ENCODE data around the gene AMDHD2.

Gene AMDHD2

DNA sequence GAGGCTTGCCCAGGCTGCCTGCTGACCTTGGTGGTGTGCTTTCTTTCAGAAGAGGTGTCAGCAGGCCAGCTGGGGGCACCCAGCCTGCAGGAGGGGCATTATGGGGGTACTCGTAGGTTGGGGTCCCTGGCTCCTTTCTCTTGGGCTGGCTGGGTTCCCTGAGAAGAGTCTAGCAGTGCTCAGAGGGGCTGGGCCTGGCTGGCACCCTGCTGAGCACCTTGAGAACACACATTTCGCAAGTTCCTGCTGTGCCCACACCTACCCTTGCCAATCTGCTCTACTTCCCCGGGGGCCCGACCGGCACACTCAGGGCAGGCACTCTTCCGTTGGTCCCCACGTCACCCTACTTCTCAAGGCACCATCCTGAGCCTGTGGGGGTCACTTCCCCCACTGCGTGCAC lies 6.0 kb downstream of the AMDHD2 start:
- TF ChIP-seq FOXP2 (optimal IDR thresholded peaks at IDR 0.05; ENCODE audit: control extremely low read depth, extremely low read length, insufficient read depth): no peak
- TF ChIP-seq POLR2AphosphoS5 (IDR thresholded peaks at IDR 0.05; ENCODE audit: borderline replicate concordance, low read depth, low read length): no peak
- no peak for TF ChIP-seq EZH2 (IDR thresholded peaks at IDR 0.05)
- H3K27ac ChIP-seq: no peak overlapping the region
- DNase-seq (ENCODE audit: low read depth, low spot score): no peak
- no peak overlapping the region for H3K9ac ChIP-seq (ENCODE audit: insufficient read length)
- H3K36me3 ChIP-seq (ENCODE audit: insufficient read depth, low read length): peaks cover 4% of the 10 kb centered on the region; the same call in 1 of the 2 replicates
- no peak overlapping the region for H3K4me3 ChIP-seq
- H3K9me3 ChIP-seq (ENCODE audit: low read depth, low read length): no peaks in the 10 kb centered on the region

DNA sequence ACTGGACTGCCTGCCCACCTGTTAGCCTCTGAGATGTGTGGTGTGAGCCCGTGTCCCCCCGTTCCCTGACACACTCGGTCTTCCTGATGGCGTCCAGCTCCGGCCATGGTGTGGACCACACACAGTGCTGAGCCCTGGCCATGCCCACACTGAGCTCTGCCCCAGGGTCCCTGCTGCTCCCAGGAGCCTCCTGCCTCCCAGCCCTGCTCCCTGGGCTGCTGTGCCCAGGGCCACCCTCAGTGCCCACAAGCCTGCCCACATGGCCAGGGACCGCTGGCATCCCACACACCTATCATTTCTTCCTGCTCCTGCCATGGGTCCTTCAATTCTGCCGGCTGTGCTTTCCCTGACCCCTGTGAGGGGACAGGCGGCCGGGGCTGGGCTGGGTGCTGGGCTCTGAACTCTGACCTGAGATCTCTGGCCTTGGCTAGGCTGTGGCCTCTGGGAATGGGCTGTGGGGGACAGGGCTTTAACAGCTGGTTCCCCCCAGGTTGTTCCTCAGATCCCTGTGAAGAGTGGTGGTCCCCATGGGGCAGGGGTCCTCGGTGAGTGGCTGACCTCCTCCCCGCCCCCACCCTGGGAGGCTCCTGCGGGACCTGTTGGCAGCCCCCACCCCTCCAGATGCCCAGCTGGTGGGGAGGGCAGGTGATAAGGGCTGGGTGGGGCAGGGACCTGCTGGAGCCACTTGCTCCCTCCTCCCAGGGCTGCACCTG lies 7.1 kb downstream of the AMDHD2 start:
- Histone ChIP-seq H3K9ac (ENCODE audit: insufficient read length) (no peak overlapping the region), H3K9me3 (ENCODE audit: low read depth, low read length) (no peaks in the 10 kb centered on the region), H3K27ac (no peak overlapping the region), H3K36me3 (ENCODE audit: insufficient read depth, low read length) (peaks cover 4% of the 10 kb centered on the region; the same call in 1 of the 2 replicates), H3K4me3 (no peak overlapping the region)
- TF ChIP-seq EZH2 (IDR thresholded peaks at IDR 0.05): no peak
- TF ChIP-seq FOXP2 (optimal IDR thresholded peaks at IDR 0.05; ENCODE audit: control extremely low read depth, extremely low read length, insufficient read depth): no peak
- no peak for TF ChIP-seq POLR2AphosphoS5 (IDR thresholded peaks at IDR 0.05; ENCODE audit: borderline replicate concordance, low read depth, low read length)
- no peak for DNase-seq (ENCODE audit: low read depth, low spot score)

- H3K36me3 ChIP-seq (ENCODE audit: insufficient read depth, low read length): peaks cover 4% of the 10 kb centered on the region; the same call in 1 of the 2 replicates
- no peak overlapping the region for H3K4me3 ChIP-seq
- no peaks in the 10 kb centered on the region for H3K9me3 ChIP-seq (ENCODE audit: low read depth, low read length)
- H3K27ac ChIP-seq: no peak overlapping the region
- no peak overlapping the region for H3K9ac ChIP-seq (ENCODE audit: insufficient read length)
- no peak for DNase-seq (ENCODE audit: low read depth, low spot score)
- TF ChIP-seq POLR2AphosphoS5 (IDR thresholded peaks at IDR 0.05; ENCODE audit: borderline replicate concordance, low read depth, low read length) (no peak), EZH2 (IDR thresholded peaks at IDR 0.05) (no peak), FOXP2 (optimal IDR thresholded peaks at IDR 0.05; ENCODE audit: control extremely low read depth, extremely low read length, insufficient read depth) (no peak)
These were observed 7.6 kb downstream of the AMDHD2 start for GRCh38 chr16:2527784-2528100.

DNA sequence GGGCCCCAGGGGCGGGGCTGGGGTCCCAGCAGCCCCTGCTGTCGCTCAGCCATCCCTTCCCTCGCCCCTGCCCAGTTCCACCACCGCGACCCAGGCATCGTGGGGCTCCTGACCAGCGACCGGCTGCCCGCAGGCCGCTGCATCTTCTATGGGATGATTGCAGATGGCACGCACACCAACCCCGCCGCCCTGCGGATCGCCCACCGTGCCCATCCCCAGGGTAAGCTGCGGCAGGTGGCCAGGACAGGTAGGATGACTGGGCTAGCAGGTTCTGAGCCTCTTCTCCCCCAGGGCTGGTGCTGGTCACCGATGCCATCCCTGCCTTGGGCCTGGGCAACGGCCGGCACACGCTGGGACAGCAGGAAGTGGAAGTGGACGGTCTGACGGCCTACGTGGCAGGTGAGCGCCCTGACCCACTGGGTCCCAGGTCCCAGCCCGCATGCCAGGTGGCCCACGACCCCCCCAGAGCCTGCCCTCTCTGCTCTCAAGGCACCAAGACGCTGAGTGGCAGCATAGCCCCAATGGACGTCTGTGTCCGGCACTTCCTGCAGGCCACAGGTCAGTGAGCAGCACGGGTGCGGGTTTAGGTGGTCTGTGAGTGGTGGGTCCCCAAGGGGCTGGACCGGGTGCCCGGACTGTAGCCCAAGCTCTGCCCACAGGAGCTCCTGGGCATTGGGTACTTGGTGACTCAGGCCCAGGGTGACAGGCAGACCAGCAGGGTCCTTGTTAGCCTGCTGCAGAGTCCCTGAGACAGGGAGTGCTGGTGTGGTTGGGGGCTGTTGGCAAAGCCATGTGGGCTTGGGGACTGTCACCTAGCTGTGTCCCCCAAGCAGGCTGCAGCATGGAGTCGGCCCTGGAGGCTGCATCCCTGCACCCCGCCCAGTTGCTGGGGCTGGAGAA lies 8.2 kb downstream of the AMDHD2 start:
- Histone ChIP-seq H3K27ac (no peak overlapping the region), H3K9ac (ENCODE audit: insufficient read length) (no peak overlapping the region), H3K36me3 (ENCODE audit: insufficient read depth, low read length) (peaks cover 4% of the 10 kb centered on the region; the same call in 1 of the 2 replicates), H3K9me3 (ENCODE audit: low read depth, low read length) (no peaks in the 10 kb centered on the region), H3K4me3 (no peak overlapping the region)
- DNase-seq (ENCODE audit: low read depth, low spot score): no peak
- TF ChIP-seq EZH2 (IDR thresholded peaks at IDR 0.05) (no peak), FOXP2 (optimal IDR thresholded peaks at IDR 0.05; ENCODE audit: control extremely low read depth, extremely low read length, insufficient read depth) (no peak), POLR2AphosphoS5 (IDR thresholded peaks at IDR 0.05; ENCODE audit: borderline replicate concordance, low read depth, low read length) (no peak)

- no peak overlapping the region for H3K27ac ChIP-seq
These were observed 9.1 kb downstream of the AMDHD2 start for GRCh38 chr16:2529061-2529931.

GRCh38 chr16:2529961-2530628 lies 9.9 kb downstream of the AMDHD2 start:
- no peaks in the 10 kb centered on the region for H3K9me3 ChIP-seq (ENCODE audit: low read depth, low read length)
- no peaks in the 10 kb centered on the region; the same call in 1 of the 2 replicates for H3K36me3 ChIP-seq (ENCODE audit: insufficient read depth, low read length)
- H3K27ac ChIP-seq: no peak overlapping the region
- DNase-seq (ENCODE audit: low read depth, low spot score): no peak
- TF ChIP-seq FOXP2 (optimal IDR thresholded peaks at IDR 0.05; ENCODE audit: control extremely low read depth, extremely low read length, insufficient read depth): no peak
- no peak for TF ChIP-seq POLR2AphosphoS5 (IDR thresholded peaks at IDR 0.05; ENCODE audit: borderline replicate concordance, low read depth, low read length)
- no peak for TF ChIP-seq EZH2 (IDR thresholded peaks at IDR 0.05)
- H3K9ac ChIP-seq (ENCODE audit: insufficient read length): no peak overlapping the region
- H3K4me3 ChIP-seq: no peak overlapping the region

More at GRCh38 chr16:2529061-2529931, 9.1 kb downstream of the AMDHD2 start:
- H3K4me3 ChIP-seq: no peak overlapping the region
- no peak overlapping the region for H3K9ac ChIP-seq (ENCODE audit: insufficient read length)
- H3K9me3 ChIP-seq (ENCODE audit: low read depth, low read length): no peaks in the 10 kb centered on the region
- DNase-seq (ENCODE audit: low read depth, low spot score): no peak
- TF ChIP-seq POLR2AphosphoS5 (IDR thresholded peaks at IDR 0.05; ENCODE audit: borderline replicate concordance, low read depth, low read length) (no peak), FOXP2 (optimal IDR thresholded peaks at IDR 0.05; ENCODE audit: control extremely low read depth, extremely low read length, insufficient read depth) (no peak), EZH2 (IDR thresholded peaks at IDR 0.05) (no peak)
- peaks cover 4% of the 10 kb centered on the region; the same call in 1 of the 2 replicates for H3K36me3 ChIP-seq (ENCODE audit: insufficient read depth, low read length)

GRCh38 chr16:2530629-2531318 lies 10.6 kb downstream of the AMDHD2 start:
- Histone ChIP-seq H3K9ac (ENCODE audit: insufficient read length) (no peak overlapping the region), H3K27ac (no peak overlapping the region), H3K4me3 (no peak overlapping the region; the same call in 1 of the 2 replicates), H3K9me3 (ENCODE audit: low read depth, low read length) (no peaks in the 10 kb centered on the region), H3K36me3 (ENCODE audit: insufficient read depth, low read length) (no peaks in the 10 kb centered on the region; the same call in 1 of the 2 replicates)
- TF ChIP-seq FOXP2 (optimal IDR thresholded peaks at IDR 0.05; ENCODE audit: control extremely low read depth, extremely low read length, insufficient read depth): no peak
- TF ChIP-seq EZH2 (IDR thresholded peaks at IDR 0.05): no peak
- TF ChIP-seq POLR2AphosphoS5 (IDR thresholded peaks at IDR 0.05; ENCODE audit: borderline replicate concordance, low read depth, low read length): no peak
- DNase-seq (ENCODE audit: low read depth, low spot score): no peak
